ENCODE results near the gene TRIM36.

The TRIM36 gene

GRCh38 chr5:115181757-115182156, 12.0 kb upstream of the TRIM36 start:
- in situ Hi-C loops (cut with MboI; ENCODE audit: low pct_unique_long_range_greater_than_20kb, low sequenced_read_pairs, unreplicated experiment), result no loop called here
- no peak for DNase-seq (ENCODE audit: low spot score)
- no peak for TF ChIP-seq CTCF (IDR thresholded peaks at IDR 0.05; ENCODE audit: extremely low read depth, insufficient read depth, missing control alignments)

- peak; percentile 67 for DNase-seq (ENCODE audit: low spot score)
- in situ Hi-C loops (cut with MboI; ENCODE audit: low pct_unique_long_range_greater_than_20kb, low sequenced_read_pairs, unreplicated experiment), result no loop called here
- no peak for TF ChIP-seq CTCF (IDR thresholded peaks at IDR 0.05; ENCODE audit: extremely low read depth, insufficient read depth, missing control alignments)
Observed at GRCh38 chr5:115180165-115180709, 10.5 kb upstream of the TRIM36 start.

GRCh38 chr5:115179394-115180164, 9.9 kb upstream of the TRIM36 start:
- in situ Hi-C loops (cut with MboI; ENCODE audit: low pct_unique_long_range_greater_than_20kb, low sequenced_read_pairs, unreplicated experiment), result no loop called here
- peak; percentile 59 for DNase-seq (ENCODE audit: low spot score)
- TF ChIP-seq CTCF (IDR thresholded peaks at IDR 0.05; ENCODE audit: extremely low read depth, insufficient read depth, missing control alignments), result no peak

- no peak for DNase-seq (ENCODE audit: low spot score)
- no peak for TF ChIP-seq CTCF (IDR thresholded peaks at IDR 0.05; ENCODE audit: extremely low read depth, insufficient read depth, missing control alignments)
- in situ Hi-C loops (cut with MboI; ENCODE audit: low pct_unique_long_range_greater_than_20kb, low sequenced_read_pairs, unreplicated experiment), result no loop called here
Observed at GRCh38 chr5:115179030-115179393, 9.3 kb upstream of the TRIM36 start.

- in situ Hi-C loops (cut with MboI; ENCODE audit: low pct_unique_long_range_greater_than_20kb, low sequenced_read_pairs, unreplicated experiment), result no loop called here
- DNase-seq (ENCODE audit: low spot score), result no peak
- no peak for TF ChIP-seq CTCF (IDR thresholded peaks at IDR 0.05; ENCODE audit: extremely low read depth, insufficient read depth, missing control alignments)
Observed at GRCh38 chr5:115170929-115171510, 1.3 kb upstream of the TRIM36 start.

- TF ChIP-seq CTCF (IDR thresholded peaks at IDR 0.05; ENCODE audit: extremely low read depth, insufficient read depth, missing control alignments), result no peak
Observed at GRCh38 chr5:115170134-115170928, 623 bp upstream of the TRIM36 start.

More at GRCh38 chr5:115170134-115170928, 623 bp upstream of the TRIM36 start:
- DNase-seq (ENCODE audit: low spot score), result no peak
- in situ Hi-C loops (cut with MboI; ENCODE audit: low pct_unique_long_range_greater_than_20kb, low sequenced_read_pairs, unreplicated experiment), result no loop called here
